Right lobe of liver (tissue), 4 donors: ENCODE results near the gene PLCB1.

Experiments
- CTCF ChIP-seq, 4 donors: fragments of 200-600 bp in 3 of 4; fragments of 450-650 bp in 1 of 4; IDR thresholded peaks; one replicate each; pipeline versions ENCODE4 v1.5.1 to v1.8.0; 2016 to 2022; ENCODE audit warnings: antibody characterized with exemption in 4 of 4, mild to moderate bottlenecking in 2 of 4
- POLR2A ChIP-seq: fragments of 450-650 bp; IDR thresholded peaks from one replicate; pipeline ENCODE4 v1.6.1; 2017; ENCODE audit warnings: antibody characterized with exemption, mild to moderate bottlenecking
- donor health status: DM: no; HTN: no; CAD: no.
- donor health status: DM: no; HTN: no; CAD: no.
- donor health status: DM: no; HTN: yes; CAD: no.

GRCh38 chr20:8346700-8347270, 214.7 kb downstream of the PLCB1 start:
- TF ChIP-seq POLR2A (no peak), CTCF (IDR thresholded peaks at IDR 0.05) (no peak)
